ENCODE measurements around the gene VWA5B1.

Gene VWA5B1

DNA sequence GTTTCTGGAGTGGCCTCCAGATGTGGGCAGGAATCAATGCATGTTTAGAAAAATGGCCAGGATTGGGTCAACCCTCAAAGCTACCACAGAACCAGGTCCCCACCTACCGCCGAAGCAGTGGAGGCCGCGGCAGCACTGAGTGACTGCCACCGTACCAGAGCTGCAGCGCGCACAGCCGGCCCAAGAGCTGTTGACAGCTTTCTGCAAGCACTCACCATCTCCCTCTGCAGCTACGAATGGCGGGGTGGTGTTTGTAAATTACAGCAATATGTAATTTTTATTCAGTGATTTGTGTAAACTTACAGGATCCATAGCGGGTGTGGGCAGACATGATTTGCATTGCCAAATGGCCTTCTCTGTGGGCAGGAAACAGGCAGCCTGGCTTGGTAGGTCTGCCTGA, 98.9 kb downstream of the VWA5B1 start:
- no peak for DNase-seq (ENCODE audit: low spot score)

DNA sequence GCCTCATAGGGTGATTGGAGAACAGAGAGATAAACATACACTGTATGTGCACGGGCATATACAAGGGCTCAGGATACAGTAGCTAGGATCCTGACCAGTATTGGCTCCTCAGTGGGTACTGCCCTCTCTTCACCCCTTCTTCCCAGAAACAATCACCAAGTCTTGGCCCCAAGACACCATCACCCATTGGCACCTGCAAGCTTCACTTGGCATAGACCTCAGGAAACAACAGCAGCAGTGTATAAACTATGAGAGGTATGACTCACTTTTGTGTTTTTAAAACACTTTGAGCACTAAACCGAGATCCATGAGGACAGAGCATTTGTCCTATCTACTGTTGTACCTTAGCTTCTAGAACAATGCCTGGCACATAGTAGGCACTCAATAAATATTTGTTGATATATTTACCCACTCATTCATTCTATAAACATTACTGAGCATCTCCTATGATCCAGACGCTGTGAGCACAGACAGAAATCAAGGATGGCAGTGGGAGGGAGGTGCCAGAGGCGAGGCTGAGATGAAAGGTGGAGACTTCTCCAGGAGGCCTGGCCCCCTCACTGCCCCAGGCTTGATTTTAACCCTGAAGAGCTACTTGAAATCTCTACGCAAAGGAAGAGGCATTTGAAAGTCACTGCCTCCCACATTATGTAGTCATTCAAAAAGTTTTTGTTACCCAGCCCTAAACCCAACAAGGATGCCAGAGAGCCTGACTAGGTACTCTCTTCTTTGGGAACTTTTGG, 100.1 kb downstream of the VWA5B1 start:
- DNase-seq (ENCODE audit: low spot score): no peak

DNA sequence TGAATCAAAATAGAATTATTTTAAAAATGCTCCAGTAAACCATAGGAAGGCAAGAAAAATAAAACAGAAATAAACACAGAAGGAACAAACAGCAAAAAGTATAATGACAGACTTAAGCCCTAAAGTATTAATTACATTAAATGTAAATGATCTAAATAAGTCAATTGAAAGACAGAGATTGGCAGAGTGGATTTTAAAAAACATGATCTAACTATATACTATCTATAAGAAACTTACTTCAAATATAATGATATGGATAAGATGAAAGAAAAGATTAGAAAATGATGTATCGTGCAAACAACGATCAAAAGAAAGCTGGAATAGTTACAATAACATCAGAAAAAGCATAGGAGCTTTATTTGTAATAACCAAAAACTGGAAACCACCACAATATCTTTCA, 104.6 kb downstream of the VWA5B1 start:
- no peak for DNase-seq (ENCODE audit: low spot score)

DNA sequence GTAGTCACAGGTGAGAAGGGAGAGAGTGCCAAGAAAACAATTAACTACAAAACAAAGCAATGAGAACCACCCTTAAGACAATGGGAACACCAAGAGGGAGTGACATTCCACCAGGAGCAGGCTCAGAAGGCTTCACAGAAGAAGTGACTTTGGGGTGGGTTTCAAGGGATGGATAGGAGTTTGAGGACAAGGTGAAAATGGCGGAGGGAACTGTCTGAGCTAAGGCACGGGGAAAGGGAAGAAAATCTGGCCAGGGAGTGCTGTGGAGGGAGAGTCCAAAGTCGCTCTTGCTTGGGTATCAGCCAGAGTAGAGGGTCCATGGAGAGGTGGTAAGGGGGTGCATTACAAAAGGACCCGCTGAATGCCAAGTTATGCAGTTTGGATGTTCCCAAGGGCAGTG, 108.1 kb downstream of the VWA5B1 start:
- DNase-seq (ENCODE audit: low spot score): no peak

DNA sequence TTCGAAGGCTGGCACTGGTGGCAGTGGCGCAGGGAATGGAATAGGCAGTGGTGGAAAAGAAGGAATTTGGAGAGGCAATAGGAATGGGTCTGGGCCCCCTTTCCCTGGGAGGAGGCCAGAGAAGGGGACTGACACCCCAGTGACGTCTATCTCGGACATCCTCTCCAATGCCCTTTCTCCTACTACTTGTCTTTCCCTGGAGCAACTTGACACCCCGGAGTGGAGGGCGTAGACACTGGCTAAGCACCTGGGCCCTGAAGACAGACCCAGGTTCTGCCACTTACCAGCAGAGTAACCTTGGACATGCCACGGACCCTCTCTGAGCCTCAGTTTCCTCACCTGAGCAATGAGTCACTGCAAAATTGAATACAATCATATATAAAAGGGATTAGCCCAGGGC, 108.5 kb downstream of the VWA5B1 start:
- no peak for DNase-seq (ENCODE audit: low spot score)

DNA sequence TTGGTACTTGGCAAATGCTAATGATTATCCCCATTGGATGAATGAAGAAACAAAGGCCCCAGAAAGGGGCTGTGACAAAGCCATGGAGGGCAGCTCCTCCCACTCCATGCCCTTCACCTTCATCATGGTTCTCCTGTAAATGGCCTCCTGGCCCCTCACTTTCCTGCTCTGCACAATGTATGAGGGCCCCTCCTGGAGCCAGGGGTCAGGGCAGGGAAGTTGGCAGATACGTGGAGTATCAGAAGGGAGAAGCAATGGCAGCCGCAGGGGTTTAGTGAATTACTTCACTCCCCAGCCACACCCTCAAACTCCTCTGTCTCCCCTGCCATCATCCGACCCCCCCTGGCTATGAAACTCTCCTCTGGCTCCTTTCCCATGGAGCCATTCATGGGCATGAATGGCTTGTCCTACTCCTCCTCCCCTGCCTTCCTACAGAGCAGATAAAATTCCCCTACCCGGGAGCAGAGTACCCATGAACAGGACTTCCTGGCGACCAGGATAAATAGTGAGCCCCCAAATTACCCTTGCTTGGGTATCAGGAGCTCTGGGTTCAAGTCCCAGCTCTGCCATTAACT, 109.0 kb downstream of the VWA5B1 start:
- no peak for DNase-seq (ENCODE audit: low spot score)

DNA sequence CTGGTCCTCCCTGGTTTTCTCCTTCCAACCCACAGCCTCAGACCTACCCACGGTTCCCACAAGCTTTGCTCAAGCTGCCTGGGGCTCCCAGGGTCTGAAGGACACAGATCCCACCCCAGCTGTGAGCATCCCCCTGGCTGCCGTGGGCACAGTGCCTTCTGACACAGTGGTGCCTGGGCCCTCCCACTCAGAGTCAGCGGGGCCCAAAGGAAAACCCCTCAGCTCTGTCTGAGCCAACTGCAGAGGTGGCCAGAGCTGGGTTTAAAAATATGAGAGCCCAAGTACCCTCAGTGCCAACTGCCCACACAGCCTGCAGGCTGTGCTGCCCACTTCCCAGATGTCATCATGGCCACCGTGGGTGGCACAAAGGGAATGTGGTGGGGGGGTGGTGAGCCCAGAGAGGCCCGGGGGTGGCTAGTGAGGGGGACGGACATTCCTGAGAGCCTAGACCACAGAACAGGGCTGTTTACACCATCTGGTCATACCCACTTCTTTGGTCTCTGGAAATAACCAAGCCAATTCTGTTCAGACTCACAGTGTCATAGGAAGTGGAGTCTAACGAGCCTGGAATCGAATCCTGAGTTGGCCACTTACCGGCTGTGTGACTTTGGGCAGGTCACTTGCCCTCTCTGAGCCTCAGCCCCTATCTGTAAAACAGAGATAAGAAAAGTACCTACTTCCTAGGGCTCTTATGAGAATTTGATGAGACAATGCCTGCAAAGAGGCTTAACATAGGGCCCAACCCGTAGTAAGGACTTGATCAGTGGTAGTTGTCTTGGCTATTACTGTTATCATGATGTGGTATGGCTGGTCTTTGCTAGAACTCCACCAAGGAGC, 109.9 kb downstream of the VWA5B1 start:
- DNase-seq (ENCODE audit: low spot score): no peak

DNA sequence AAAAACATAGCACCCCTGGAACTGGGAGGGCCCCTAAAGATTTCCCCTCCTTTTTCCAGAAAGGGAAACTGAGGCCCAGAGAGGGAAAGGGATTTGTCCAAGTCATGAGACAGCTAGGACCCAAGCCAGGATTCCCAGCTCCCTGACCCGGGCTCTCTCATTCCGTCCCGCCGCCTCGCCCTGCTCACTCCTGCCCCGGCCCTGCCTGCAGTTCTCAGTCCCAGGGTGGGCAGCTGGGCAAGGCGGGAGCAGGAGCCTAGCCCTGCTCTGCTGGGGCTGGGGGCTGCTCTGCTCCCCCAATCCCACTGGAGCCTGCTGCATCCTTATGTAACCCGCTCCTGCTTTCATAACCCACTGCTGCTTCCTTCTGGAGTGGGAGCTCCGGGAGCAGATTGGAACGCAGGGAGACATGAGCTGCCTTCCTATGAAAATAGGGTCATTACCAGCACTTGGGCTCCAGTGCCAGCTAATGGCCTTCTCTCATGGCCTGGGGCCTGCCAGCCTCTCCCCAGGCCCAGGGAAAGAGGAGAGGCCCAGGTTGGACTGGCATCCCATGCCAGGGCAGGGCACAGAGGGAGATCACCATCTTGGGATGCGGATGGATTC, 110.8 kb downstream of the VWA5B1 start:
- DNase-seq (ENCODE audit: low spot score): no peak

DNA sequence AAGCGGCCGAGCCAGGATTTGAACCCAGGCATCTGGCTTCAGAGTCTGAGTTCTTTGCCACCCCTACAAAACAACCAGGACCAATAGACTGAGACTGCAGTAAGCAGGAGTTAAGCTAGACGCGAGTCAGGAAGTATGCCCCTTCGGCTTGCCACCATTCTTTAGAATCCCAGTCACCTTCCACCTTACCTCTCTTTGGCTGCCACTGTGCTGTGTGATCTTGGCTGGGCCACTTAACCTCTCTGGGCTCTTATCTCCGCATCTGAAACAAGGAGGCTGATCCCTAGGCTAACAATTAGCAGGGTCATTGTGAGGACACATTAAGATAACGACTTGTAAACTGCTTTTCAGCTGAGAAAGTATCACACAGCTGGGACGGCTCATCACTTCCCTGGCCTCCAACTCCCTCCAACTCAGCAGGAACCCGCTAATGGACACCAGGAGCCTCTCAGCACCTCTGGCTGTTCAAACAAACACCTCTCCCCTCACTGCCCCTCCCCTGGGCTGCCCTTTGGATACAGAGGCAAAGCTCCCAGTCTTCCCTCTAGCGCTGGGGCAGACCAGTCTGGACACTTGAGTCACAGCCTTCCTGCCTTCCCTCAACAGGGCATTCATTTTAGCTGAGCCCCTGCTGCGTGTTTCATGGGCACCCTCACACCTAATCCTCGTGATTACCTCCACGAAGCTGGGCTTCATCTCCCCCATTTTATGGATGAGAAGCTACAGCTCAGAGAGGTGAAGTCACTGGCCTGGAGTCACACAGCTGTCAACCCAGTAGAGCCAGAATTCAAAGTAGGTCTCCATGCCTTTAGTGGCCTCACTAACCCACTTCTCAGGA, 112.1 kb downstream of the VWA5B1 start:
- DNase-seq (ENCODE audit: low spot score): no peak

DNA sequence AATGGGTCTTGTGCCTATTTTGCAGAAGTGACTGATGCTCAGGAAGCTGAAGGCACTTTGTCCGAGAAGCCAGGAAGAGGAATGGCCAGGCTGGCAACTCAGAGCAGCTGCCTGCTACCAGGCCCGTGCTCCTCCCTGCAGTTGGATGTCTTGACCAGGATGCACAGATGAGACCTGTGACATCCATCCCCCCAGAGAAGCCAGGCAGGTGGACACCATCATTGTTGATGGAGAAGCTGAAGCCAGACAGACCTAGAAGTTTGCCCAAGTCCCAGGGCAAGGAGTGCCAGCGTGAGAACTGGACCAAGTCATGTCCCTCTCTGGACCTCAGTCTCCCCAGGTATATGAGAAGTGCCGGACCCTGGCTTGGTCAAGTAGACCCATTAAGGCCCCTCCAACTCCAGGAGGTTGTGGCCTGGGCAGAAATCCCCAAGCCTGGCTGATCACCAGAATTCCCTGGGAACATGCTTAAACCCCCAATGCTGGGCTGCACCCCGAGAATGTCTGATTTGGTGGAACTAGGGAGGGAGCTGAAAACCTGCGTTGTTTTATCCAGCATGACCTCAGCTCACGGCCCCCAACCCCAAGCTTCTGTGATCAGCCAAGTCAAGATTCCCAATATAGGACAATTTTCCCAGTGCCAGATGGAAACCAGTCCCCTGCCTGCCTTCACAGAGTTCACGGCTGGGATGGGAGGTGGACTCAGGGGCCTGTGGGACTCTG, 112.9 kb downstream of the VWA5B1 start:
- no peak for DNase-seq (ENCODE audit: low spot score)

DNA sequence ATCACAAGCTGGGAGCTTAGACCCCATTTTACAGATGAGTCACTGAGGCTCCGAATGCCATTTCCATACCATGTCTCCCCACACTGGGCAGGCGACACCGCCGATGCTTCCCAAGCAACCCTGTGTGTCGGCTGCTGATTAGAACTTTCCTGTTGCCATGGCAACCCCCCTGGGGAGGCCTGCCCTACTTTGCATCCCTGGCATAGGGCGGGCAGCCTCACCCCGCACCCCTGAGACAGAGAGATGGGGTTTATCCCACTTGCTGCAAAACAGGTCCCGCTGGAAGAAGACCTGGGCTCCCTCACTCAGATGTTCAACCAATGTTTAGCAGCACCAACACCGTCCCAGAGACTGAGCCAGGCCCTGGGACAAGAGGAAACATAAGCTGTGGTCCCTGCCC, 113.8 kb downstream of the VWA5B1 start:
- DNase-seq (ENCODE audit: low spot score): no peak
